A549 (cell line): ENCODE results near the gene FUBP1.

Source experiments
- CBX8 ChIP-seq: fragments of 200-600 bp; sonication (generic); IDR thresholded peaks from 2 replicates; pipeline ENCODE4 v1.6.1; 2016
- CTCF ChIP-seq: fragments of >200 bp; sonication (Bioruptor Twin); formaldehyde crosslinking; IDR thresholded peaks from 3 replicates; pipeline ENCODE4 v1.5.1; 2016
- EP300 ChIP-seq, 2 experiments: fragments of >200 bp; sonication (Bioruptor Twin); formaldehyde crosslinking; IDR thresholded peaks; 2 replicates in 1 of 2; 3 replicates in 1 of 2; pipeline ENCODE4 v1.6.1; 2016 to 2017
- GATA3 ChIP-seq: IDR thresholded peaks from 2 replicates; pipeline ENCODE4 v1.6.1; 2012; ENCODE audit warnings: borderline replicate concordance
- MAX ChIP-seq: IDR thresholded peaks from 2 replicates; pipeline ENCODE4 v1.6.1; 2012
- RCOR1 ChIP-seq: fragments of 150-350 bp; IDR thresholded peaks from 2 replicates; pipeline ENCODE4 v1.6.1; 2014; ENCODE audit warnings: antibody characterized with exemption, low read length, low read depth
- REST ChIP-seq: fragments of 200-600 bp; sonication (generic); IDR thresholded peaks from 2 replicates; pipeline ENCODE4 v1.6.1; 2016; ENCODE audit warnings: antibody characterized with exemption, mild to moderate bottlenecking, moderate library complexity
- SREBF2 ChIP-seq: fragments of 450-650 bp; IDR thresholded peaks from 2 replicates; pipeline ENCODE4 v1.6.1; 2014; ENCODE audit warnings: mild to moderate bottlenecking, moderate library complexity
- ZFP36 ChIP-seq: fragments of 450-650 bp; IDR thresholded peaks from 2 replicates; pipeline ENCODE4 v1.6.1; 2014; ENCODE audit warnings: borderline replicate concordance; ENCODE audit not compliant: partially characterized antibody

GRCh38 chr1:77951328-77951727 lies 27.5 kb downstream of the FUBP1 start:
- no peak for TF ChIP-seq ZFP36
- no peak for TF ChIP-seq CBX8
- no peak for TF ChIP-seq CTCF
- no peak for TF ChIP-seq REST
- TF ChIP-seq EP300 (IDR thresholded peaks at IDR 0.05), result no peak
- TF ChIP-seq RCOR1, result no peak
- TF ChIP-seq MAX, result no peak
- no peak for TF ChIP-seq SREBF2
- no peak for TF ChIP-seq GATA3
